Stimulated activated CD4-positive, alpha-beta T cell treated with anti-CD3 and anti-CD28 coated beads, Interleukin-4, amount 100 ng/mL, for 4 hours (primary cell): Measurements from ENCODE around the gene BAIAP3.

ENCODE experiments used
- DNase-seq, 2 experiments: peaks; one replicate each; pipeline ENCODE4 v3.0.0-alpha.2; 2020

Gene BAIAP3

DNA sequence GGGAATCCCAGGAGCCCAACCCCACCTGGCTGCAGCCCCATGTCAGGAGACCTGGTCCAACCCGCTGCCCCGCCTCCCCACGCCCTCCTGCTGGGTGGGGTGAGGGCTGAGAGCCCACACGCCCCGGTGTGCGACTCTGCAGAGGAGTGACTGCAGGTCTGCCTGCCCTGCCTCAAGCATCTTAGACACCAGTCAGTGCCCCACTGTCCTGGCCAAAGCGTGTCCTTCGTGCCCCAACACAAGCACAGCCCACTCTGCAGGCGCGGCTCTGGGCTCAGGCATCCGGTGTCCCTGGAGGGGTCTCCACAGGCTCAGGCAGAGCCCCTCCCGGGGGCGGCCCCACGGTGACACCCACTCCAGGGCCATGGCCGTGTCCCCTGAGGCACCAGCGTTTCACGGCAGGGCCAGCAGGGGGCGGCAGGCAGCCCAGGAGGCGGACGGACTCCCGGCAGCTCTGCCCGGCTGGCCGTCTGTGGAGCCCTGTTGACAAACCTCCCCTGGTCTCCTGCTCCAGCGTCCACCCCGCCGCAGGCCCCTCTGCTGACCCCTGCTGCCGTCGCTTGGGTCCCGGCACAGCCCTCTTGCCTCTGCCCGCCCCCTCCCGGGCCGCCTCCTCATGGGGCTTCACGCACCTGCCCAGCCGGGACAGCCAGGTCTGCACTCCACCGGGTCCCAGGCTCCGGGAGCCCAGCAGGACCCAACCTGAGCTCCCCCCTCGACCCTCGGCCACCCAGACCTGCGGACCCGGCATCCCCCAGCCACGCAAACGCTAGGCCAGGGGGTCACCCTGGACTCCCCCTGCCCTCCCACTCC, 32.6 kb upstream of the BAIAP3 start:
- DNase-seq = peak; percentile 57 to 71

DNA sequence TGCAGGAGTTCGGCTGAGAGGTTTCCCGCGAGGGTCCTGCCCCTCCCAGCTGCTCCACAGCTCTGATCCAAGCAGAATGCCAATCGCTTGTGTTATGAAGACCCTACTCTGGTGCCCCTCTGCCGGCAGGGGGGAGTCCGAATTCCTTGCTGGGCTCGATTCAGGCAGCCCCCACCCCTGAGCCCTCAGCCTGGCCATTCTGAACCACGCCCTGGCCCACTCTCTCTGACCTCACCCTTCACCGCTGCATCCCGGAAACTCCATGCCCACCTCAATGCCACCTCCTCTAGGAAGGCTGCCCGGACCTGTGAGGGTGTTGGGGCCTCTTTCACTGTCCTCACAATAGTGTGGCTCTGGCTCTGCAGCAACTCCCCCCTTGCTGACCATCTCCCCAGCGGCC, 31.9 kb upstream of the BAIAP3 start:
- DNase-seq = no peak

DNA sequence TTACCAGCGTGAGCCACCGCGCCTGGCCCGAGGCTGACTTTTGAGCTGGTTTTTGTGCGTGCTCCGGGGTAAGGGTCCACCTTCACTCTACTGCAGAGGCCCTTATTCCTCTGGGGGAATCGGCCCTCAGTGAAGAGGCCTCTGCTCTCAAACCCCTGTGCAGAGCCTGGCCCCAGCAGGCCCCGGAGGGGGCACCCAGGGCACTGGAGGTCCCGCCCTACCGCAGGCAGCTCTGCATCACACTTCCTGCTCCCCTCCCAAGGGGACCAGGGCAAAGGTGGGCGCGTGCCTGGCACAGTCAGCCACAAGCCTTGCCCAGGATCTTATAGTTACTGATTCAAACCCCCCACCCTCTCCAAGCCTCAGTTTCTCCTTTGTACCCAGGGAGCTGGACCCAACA, 27.6 kb upstream of the BAIAP3 start:
- DNase-seq = no peak

DNA sequence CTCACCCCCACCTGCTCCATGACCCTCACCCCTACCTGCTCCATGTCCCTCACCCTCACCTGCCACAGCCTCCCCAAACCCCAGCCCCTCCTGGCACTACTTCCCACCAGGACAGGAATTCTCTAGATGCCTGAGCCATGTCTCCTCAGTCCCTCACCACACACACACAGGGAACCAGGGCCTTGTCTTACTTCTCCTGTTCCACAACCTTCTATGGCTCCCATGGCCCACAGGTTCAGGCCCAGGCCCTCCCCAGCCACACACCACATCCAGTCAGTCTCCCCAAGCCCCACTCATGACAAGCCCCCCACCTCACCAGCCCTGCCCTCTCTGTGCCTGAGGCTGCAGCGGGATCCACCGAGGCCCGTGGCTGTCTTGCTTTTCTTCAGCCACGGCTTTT, 27.1 kb upstream of the BAIAP3 start:
- DNase-seq = no peak

DNA sequence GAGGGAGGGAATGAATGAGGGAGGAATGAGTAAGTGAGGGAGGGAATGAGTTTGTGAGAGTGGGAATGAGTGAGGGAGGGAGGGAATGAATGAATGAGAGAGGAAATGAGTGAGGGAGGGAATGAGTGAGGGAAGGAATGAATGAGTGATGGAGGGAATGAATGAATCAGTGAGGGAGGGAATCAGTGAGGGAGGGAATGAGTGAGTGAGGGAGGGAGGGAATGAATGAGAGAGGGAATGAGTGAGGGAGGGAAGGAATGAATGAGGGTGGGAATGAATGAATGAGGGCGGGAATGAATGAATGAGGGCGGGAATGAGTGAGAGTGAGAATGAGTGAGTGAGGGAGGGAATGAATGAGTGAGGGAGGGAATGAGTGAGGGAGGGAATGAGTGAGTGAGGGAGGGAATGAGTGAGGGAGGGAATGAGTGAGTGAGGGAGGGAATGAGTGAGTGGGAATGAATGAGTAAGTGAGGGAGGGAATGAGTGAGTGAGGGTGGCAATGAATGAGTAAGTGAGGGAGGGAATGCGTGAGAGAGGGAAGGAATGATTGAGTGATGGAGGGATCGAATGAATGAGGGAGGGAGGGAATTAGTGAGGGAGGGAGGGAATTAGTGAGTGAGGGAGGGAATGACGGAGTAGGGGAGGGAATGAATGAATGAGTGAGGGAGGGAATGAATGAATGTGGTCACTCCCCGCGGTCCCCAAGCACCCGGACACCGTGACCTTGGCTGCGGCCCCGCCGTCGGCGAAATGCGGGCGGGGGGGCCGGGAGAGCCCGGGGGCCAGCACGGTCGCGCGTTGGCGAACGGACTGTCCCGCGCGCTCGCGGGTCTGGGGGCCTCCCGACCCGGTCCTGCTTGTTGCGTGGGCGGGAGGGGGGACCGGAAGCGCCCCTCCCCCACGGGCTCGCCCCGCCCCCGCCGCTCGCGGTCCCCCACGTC, 25.1 kb upstream of the BAIAP3 start:
- no peak for DNase-seq

DNA sequence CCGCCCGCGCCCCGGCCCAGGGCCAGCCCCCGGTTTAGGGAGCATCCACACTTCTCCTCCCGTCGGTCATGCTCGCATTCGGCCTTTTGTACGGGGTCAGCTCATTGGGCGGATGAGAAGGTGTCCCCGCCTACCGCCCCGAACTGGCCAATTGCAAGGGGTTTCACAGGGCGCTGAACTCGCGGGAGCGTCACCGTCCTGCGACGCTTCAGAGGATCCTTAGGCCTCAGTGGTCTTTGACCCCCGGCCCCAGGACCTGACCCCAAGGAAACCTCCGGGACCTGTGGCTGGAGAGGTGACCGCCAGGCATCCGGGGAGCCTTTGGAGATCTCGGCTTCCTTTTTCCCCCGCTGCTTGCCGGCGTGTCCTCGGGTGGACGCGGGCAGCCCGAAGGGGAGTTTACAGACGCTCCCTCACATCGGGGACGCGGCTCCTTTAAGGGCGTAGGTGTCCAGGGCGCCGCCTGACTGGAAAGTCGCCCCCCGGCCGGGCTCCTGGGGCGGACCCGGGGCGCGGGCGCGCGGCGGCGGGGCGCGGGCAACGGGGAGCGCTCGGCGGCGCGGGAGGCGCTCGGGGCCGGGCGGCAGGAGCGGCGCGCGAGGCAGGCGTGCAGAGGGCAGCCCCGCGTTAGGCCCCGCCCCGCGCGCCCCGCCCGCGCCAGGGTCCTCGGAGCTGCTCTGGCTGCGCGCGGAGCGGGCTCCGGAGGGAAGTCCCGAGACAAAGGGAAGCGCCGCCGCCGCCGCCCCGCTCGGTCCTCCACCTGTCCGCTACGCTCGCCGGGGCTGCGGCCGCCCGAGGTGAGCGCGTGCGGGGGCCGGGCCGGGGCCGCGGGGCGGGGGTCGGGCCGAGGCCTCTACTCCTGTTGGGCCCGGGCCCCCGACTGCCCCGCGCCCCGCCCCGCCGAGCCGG, 24.2 kb upstream of the BAIAP3 start, which contains the start of gene UBE2I:
Gene UBE2I, plus strand, starts transcription at position 660 of the 909 bp plus-strand sequence. CDS start 4,395 bp downstream, outside the sequence.
- peak; percentile 96 for DNase-seq

DNA sequence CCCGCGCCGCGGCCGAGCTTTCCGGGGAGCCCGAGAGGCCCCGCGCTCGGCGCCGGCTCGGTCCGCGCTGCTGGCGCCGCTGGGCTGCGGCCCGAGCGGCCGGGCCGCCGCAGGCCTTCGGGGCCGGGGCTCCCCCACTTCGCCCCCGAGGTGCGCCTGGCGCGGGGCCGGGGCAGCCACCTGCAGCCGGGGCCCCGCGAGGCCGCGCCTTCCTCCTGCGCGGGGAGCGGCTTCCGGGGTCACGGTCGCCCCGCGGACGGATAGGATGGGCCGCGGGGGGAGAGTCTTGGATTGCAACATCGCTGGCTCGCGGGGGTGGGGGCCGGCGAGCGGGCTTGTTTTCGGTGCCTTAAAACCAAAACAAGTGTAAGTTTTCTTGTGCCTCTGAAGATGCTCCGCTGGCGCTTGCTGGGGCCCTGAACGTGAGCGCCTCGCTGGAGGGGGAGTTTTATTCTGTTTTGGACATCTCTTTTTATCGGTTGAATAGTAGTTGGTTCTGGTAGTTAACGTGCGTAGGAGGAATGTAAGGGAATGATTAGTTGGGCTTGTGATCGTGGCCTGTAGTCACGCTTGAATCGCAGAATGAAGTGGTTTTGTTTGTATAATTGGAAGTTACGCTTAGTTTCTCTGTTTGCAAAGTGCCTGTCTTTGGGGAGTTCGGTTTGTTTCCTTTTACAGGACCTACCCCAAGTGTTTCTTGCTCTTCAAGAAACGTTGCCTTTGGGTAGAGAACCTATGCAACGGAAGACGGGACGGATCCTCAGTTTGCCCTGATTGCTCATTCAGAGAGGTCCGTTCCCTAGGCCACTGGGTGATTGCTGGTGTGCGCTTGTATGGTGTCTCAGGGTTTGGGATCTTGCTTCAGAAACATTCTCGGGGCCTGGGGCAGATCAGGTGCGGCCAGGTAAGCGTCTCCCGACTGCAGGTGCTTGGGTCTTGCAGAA, 23.3 kb upstream of the BAIAP3 start:
- DNase-seq = peak; percentile 42 to 54

DNA sequence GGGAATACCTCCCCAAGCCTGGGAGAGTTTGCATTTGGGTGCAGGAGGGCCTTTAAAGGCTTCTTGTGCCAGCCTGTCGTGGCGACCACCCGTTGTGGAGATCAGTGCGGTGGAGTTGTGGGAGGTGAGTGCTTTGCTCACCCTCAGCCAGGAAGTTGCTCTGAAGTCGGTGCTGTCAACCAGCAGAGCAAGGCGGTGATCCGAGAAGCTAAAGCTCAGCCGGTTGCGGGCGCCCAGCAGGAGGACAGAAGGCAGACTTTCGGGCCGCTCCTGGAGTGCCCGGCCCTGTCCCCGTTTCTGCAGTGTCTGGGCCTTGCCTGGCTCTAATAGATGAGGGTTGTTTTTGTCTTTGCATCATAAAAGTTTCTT, 22.6 kb upstream of the BAIAP3 start:
- no peak for DNase-seq

DNA sequence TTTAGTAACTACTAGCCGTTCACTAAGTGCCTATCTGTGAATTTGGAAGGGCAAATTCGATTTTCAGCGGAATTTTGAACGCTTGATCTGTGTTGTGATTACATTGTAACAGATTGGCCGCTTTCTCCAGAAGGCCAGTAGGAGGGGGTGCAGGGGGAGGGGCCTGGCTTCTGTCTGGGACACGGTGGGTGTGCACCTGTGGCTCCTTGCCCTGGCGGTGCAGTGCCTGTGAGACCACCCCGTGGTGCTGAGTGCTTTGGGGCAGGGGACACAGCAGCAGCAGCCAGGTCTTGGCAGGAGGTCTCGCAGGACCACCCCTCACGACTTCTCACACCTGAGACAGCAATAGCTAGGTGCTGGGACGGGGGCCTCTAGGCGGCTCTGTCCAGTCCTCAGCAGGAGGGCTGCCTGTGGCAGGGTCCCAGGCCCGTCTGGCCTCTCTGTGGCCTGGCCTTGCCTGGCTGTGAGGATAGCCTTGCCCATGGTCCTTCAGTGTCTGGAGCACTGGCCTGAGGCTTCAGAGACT, 22.2 kb upstream of the BAIAP3 start:
- no peak for DNase-seq

DNA sequence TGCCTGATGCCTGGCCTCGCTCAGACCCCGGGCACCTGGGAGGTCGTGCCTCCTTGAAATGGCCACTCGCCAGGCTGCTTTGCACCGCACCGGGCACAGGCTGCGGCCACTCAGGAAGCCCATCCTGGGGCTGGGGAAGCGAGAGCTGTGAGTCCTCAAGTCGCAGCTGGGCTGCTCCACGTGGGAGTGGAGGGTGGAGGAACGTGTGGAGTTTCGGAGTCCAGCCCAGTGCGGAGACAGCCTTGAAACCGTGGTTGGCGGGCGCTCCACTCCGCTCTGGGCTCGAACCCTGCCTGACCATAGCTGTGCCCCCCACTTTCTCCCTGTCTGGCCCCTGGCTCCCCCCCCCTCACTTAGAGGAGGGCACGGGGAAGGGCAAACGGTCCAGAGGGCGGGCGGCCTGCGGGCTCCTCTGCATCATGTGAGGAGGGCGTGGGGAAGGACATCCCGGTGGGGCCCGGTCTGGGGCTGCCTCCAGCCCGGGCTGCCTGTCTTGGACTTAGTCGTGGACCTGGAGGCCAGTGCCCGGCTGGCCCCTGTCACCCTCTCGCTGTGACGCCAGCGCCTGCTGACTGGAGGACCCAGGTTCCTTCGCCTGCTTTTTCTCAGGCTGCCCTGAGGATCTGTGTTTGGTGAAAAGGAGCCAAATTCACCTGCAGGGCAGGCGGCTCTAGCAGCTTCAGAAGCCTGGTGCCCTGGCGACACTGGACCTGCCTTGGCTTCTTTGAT, 21.5 kb upstream of the BAIAP3 start:
- no peak for DNase-seq

DNA sequence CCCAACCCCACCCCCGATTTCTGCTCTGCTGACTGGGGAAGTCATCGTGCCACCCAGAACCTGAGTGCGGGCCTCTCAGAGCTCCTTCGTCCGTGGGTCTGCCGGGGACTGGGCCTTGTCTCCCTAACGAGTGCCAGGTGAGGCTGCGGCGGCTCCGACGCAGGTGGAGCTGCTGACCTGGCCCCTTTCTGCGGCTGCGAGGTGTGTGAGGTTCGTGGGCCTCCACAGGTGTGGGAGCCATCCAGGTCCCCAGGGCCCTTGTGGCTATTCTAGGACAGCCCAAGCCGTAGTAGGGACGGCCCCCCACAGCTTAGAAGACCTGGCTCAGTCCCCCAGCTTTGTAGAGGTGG, 21.0 kb upstream of the BAIAP3 start:
- no peak for DNase-seq

DNA sequence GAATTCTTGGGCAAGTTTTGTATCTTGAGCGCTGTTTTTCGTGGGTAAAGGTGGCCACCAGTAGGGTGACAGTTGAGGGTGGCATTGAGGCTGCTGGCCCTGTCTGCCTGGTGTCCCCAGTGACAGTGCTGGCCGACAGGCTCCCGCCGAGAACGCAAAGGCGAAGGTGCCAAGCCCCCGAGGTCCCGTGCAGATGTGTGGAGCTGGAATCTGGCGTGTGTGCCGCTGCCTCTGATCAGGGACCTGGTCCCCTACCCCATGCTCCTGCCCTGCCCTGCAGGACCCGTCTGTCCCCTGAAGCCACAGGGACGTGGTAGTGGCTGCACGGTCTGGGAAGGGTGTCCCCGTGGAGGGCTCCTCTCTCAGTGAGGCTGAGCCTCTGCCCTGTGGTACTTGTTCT, 20.5 kb upstream of the BAIAP3 start:
- no peak for DNase-seq

DNA sequence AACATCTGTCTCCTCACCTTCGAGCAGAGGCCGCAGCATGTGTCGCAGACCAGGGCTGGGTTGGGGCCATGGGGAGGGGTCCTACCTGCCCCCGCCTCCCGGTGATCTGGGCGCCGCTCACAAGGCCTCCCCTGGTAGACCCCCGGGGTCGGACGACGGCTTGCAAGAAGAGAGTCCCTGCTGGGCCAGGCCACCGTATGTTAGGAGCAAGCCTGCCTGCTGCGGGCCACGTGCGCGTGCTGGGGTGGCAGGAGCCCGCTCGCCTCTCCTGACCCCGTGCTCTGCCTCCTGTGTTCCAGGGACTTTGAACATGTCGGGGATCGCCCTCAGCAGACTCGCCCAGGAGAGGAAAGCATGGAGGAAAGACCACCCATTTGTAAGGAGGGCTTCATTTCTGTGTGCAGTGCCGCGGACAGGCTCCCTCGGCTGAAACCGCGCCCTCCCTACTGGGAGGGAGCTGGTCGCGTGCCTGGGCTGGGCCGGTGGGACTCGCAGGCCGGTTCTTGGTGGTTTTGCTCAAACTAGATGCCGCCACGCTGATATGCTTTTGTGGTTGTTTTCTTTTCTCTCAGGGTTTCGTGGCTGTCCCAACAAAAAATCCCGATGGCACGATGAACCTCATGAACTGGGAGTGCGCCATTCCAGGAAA, 19.6 kb upstream of the BAIAP3 start:
- DNase-seq = no peak

DNA sequence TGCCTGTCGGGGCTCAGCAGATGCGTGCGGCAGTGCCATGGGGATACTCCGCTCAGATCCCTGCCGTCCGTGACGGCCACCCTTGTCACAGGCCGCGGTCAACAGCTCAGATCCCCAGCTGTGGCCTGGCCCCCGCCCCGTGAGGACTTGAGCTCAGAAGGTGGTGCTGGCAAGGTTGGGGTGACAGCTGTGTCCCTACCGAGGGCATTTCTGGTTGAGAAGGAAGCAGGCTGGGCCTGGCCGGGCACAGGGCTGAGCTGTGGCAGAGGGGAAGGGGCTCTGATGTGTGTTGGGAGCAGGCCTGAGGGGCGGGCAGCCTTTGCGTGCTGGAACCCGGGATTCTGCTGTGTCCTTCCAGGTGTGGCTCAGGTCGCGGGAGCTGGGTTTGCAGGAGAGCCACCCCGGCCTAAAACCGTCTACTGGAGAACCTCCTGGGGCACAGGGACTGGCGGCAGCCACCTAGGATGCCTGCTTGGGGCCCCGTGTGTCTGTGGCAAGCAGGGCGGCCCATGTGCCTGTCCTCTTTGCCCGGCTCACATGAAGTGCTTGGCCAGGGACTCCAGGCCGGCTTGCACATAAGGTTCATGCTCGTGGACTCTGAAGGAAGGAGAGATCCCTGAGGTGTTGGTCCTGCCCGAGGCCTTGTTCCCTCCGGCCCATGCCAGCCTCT, 18.9 kb upstream of the BAIAP3 start:
- no peak for DNase-seq

DNA sequence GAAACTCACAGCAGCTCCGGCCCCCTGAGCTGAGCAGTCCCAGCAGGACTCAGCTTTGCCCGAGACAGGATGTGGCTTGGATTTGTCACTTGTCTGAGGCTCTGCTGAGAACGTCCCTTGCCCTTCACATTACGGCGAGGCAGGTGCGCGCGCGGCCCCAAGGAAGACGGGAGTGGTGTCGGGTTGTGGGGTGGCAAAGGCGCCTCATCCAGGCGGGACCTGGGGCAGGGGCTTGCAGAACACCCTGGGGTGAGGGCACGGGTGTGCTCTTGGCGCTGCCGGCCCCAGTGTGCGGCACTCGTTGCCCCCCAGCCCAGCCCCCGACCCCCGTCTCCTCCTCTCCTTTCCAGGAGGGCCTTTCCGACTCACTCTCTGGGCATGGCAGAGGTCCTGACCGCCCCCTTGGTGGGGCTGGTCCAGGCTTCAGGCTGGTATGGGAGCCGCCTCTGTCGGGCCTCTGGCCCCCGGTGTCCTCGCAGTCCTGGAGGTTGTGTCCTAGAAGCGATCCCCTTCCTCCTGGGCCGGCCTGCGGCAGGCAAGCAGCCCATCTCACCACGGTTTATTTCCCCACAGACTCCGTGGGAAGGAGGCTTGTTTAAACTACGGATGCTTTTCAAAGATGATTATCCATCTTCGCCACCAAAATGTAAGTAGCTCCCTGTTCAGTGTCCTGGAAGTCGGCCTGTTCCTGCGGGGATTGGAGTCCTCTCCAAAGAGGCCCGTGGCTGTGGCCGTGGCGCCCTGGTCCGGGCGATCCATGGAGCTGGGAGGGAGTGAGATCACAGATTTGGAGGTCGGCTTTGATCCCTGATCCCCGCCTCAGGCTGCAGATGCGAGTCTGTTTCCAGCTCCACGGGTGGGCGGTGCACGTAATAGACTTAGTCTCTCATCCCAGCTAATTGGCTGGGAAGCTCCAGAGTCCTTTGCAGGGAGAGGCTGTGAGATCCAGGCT, 18.1 kb upstream of the BAIAP3 start:
- DNase-seq = no peak

DNA sequence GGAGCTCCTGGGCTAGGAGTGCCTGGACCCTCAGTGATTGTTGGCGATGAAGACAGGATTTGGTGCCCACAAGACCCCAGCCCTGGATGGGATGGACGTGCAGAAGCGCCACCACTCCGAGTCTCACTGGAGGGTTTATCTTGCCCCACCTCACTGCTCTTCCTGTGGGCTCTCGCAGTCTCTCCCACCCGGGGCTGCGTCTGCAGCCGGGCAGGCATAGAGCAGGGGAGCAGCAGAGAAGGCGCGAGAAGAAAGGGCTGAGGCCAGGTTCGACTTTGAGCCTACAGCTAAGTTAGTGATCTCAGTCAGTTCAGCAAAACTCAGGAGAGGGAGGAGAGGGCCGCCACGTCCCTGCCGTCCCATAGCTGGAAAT, 17.4 kb upstream of the BAIAP3 start:
- no peak for DNase-seq

DNA sequence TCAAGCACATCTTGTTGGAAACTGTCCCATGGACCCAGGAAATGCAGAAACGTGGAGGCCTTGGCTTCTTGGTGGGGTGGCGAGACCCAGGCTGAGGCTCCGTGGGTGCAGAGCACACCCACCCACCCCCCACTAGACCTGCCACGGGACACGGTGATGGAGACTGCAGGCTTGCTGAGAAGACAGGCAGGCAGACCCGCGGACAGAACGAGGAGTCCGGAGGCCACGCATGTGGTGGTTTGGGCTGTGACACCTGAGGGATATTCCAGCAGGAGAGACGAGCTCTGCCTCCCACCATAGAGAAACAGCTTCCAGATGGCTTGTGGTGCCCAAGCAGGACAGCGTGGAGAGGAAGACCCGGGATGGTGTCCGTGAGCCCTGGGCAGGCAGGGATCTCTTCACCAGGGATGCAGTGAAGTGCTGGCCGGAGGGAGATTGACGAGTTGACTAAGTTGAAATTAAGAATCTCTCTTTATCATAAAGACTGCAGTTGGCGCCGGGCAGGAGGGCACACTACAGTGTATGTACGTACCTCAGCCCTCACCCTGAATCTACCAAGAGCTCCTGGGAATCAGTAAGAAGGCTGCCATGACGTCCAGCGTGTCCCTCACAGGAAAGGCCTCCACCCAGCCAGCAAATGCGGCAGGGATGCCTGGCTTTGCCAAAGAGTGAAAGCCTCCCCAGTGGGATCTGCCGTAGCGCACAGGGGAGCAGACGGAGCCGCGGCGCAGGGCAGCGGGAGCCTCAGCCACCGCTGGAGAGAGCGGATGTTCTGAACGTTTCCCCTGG, 15.8 kb upstream of the BAIAP3 start:
- DNase-seq = no peak

DNA sequence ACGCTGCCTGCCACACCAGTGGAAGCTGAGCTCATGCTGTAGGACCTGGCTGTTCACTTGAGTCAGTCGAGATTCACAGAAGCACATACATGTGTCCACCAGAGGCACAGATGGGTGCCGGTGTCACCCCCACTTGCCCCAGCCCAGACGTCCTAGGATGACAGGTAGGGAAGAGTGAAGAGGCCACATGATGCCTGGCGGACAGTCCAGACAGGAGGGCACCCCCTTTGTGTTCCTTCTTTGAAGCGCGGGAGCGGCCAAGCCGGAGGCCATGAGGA, 15.2 kb upstream of the BAIAP3 start:
- no peak for DNase-seq
